Stimulated activated CD8-positive, alpha-beta memory T cell treated with anti-CD3 and anti-CD28 coated beads, Interleukin-4, amount 100 ng/mL, for 1 hour (primary cell): Measurements from ENCODE around the gene SAMD8.
"Not testable (repeated sequence)": the region's sequence is repeated elsewhere in the genome, so short reads cannot be mapped to it uniquely, and the experiment has no call there.

Source experiments
- DNase-seq, 2 donors: peaks; one replicate each; pipeline ENCODE4 v3.0.0-alpha.2; 2020; ENCODE audit warnings: low read depth in 2 of 2, low spot score in 1 of 2

The SAMD8 gene

DNA sequence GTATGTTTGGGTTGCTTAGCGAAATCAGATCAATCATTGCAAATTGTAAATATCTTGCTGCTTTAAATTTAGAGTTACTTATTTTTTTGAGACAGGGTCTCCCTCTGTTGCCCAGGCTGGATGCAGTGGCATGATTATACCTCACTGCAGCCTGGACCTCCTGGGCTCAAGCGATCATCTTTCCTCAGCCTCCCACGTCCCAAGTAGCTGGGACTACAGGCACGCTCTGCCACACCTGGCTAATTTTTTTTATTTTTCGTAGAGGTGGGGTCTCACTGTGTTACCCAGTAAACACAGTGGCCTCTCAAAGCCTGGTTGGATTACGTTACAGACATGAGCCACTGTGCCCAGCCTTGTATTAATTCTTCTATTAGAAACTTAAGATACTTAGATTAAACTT, 100.9 kb downstream of the SAMD8 start:
- DNase-seq: no peak

DNA sequence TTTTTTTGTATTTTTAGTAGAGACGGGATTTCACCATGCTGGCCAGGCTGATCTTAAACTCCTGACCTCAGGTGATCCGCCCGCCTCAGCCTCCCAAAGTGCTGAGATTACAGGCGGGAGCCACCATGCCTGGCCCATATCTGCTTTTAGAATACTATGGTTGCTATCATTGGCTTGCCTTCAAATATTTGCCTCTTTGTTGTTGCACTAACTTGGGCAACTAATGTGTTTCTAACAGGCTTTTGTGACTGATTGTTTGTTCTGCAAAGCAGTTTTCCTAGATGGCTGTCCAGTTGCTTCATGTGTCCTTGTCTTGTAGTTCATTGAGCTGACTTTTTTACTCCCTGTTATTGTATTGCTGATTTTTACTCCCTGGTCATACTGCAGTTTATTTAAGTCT, 108.8 kb downstream of the SAMD8 start:
- DNase-seq: no peak

- DNase-seq: not testable (repeated sequence)
Measured at GRCh38 chr10:75221492-75221891, 110.0 kb downstream of the SAMD8 start.

GRCh38 chr10:75223507-75223906, 112.1 kb downstream of the SAMD8 start:
- no peak for DNase-seq

DNA sequence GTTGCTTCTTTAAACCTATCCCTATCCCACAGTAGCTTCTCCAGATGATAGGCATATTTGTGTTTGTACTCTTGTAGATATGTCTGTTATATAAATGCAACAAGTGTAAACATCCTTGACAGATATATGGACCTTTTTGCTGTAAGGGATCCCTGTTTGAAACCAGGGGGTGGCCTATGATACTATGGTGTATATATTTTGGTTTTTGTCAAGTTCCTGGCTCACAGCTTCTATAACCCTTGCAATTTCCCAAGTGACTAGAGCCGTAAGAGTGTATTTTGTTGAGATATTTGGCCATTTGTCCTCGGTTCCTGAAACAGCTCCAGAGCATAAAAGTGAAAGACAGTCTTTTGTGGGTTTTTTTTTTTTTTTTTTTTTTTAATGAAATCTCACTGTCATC, 114.6 kb downstream of the SAMD8 start:
- no peak for DNase-seq

DNA sequence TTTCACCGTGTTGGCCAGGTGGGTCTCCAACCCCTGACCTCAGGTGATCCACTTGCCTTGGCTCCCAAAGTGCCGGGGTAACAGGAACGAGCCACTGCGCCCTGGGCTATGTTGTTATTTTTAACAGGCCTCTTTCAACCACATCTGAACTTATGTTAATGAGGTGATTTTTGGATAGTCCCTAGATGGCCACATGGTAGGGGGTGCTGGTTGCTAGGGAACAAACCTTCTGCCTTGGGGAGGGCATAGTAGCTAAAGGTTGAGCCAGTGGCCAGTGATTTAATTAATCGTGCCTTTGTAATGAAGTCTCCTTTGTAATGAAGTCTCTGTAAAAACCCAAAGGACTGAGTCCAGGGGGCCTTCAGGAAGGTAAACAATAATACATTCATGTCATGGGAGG, 115.2 kb downstream of the SAMD8 start:
- DNase-seq: no peak

- no peak for DNase-seq
Measured at GRCh38 chr10:75228278-75228677, 116.8 kb downstream of the SAMD8 start.

DNA sequence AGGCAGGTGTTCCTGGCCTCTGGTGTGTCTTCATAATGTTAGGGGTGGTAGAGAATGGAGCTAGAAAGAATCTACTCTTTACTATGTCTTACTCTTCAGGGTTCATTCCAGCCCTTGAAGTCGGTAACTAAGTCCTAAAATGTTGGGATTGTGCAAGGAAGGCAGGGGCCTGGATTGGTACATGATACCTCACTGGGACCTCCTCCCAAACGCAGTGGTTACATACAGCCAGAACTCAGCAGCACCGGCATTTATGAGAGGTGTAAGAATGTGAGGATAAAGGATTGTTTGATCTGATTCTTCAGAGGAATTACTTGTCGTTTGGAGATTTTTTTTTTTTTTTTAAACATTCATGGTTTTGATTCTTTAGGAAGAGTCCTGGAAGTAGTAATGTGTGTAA, 117.4 kb downstream of the SAMD8 start:
- no peak for DNase-seq

DNA sequence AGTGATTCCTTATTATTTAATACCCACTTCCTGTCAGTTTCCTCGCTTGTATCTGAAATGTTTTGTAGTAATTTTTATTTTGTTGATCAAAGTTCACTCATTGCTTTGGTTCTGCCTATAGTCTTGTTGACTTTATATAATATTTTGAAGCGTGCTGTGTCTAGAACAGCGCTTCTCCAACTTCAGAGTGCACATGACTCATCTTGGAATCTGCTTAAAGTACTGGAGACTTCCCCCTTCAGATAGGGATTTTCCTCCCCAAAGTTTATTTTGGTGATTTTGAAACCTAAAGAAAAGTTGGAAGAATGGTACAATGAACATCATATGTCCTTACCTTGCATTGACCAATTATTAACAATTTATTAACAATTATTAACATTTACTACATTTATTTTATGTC, 118.5 kb downstream of the SAMD8 start:
- DNase-seq: no peak

DNA sequence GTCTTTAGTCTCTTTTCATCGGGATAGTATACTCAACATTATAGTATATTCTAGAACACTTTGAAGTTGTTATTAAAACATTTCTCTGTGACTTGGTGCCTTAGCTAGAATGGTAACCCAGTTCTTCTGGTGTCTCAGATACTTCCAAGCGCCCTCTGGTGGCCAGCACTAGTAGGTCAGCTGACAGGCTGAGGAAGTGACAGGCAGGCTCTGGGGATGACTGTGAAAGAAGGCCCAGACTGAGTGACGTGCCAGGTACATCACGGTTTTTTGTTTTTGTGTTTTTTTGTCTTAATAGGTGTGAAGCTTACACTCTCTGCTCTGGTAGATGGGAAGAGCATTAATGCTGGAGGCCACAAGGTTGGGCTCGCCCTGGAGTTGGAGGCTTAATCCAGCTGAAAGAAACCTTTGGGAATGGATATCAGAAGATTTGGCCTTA, 119.2 kb downstream of the SAMD8 start:
- DNase-seq: peak; percentile 84 to 89
